SK-N-SH (cell line): ENCODE data around the gene DUSP2. TPM values are rescaled to one million over a fixed set of nuclear protein-coding genes. Genes with fewer than 3 reads are reported as not detected.

ENCODE experiments used
- CTCF ChIA-PET: fragments of 300-600, 350-600 bp; formaldehyde crosslinking; extraction: SDS; loops from one replicate; lab custom pipeline; 2021; lab: Yijun Ruan, JAX
- POLR2A ChIA-PET: fragments of 350-600 bp; sonication (Branson Sonifier 250); formaldehyde crosslinking; extraction: SDS; loops from one replicate; lab custom pipeline; 2020; ENCODE audit warnings: antibody characterized with exemption, inconsistent platforms; lab: Yijun Ruan, JAX
- DNase-seq: peaks from one replicate; pipeline ENCODE4 v3.0.0; 2012
- H2AFZ ChIP-seq: fragments of 200-600 bp; sonication (generic); 2 replicates; pipeline ENCODE4 v1.8.1; 2016; ENCODE audit warnings: antibody characterized with exemption, mild to moderate bottlenecking, low read depth
- H3F3A ChIP-seq: fragments of 200-600 bp; sonication (generic); replicated peaks from 2 replicates; pipeline ENCODE3; 2016; ENCODE audit warnings: antibody characterized with exemption, mild to moderate bottlenecking; ENCODE audit not compliant: insufficient read depth
- H3K27ac ChIP-seq, 2 experiments: fragments of 200-500 bp in 1 of 2; fragments of 200-600 bp in 1 of 2; sonication (Bioruptor generic) in 1 of 2; sonication (generic), shearing (Covaris generic) in 1 of 2; 2 replicates each; pipeline versions ENCODE4 v1.5.1 to v1.6.1; 2014 to 2016; ENCODE audit warnings: low read depth in 2 of 2, inconsistent platforms in 1 of 2, low read length in 1 of 2, mild to moderate bottlenecking in 1 of 2, mixed read lengths in 1 of 2
- H3K27me3 ChIP-seq: fragments of 200-600 bp; sonication (generic), shearing (Covaris generic); 2 replicates; pipeline ENCODE4 v1.6.1; 2016; ENCODE audit warnings: mixed run types; ENCODE audit not compliant: insufficient read depth
- H3K36me3 ChIP-seq, 2 experiments: fragments of 200-500 bp in 1 of 2; fragments of 200-600 bp in 1 of 2; sonication (Bioruptor generic) in 1 of 2; sonication (generic) in 1 of 2; replicated peaks in 1 of 2; 2 replicates each; pipeline versions ENCODE3 to v1.5.1; 2014 to 2016; ENCODE audit warnings: low read length in 1 of 2, mild to moderate bottlenecking in 1 of 2; ENCODE audit not compliant: insufficient read depth in 2 of 2, control insufficient read depth in 1 of 2
- H3K4me1 ChIP-seq, 2 experiments: fragments of 200-500 bp in 1 of 2; fragments of 200-600 bp in 1 of 2; sonication (Bioruptor generic) in 1 of 2; sonication (generic), shearing (Covaris generic) in 1 of 2; 2 replicates each; pipeline versions ENCODE4 v1.5.1 to v1.6.1; 2014 to 2016; ENCODE audit warnings: low read depth in 1 of 2, low read length in 1 of 2, mixed run types in 1 of 2; ENCODE audit not compliant: insufficient read depth in 2 of 2, control insufficient read depth in 1 of 2
- H3K4me2 ChIP-seq: fragments of 200-600 bp; sonication (generic), shearing (Covaris generic); 2 replicates; pipeline ENCODE4 v1.6.1; 2017; ENCODE audit warnings: mixed run types
- H3K4me3 ChIP-seq, 2 experiments: fragments of 200-500 bp in 1 of 2; fragments of 200-600 bp in 1 of 2; sonication (Bioruptor generic) in 1 of 2; sonication (generic), shearing (Covaris generic) in 1 of 2; 2 replicates each; pipeline versions ENCODE4 v1.5.1 to v1.8.1; 2014 to 2016; ENCODE audit warnings: low read depth in 2 of 2, inconsistent platforms in 1 of 2, low read length in 1 of 2, mild to moderate bottlenecking in 1 of 2, mixed read lengths in 1 of 2, moderate library complexity in 1 of 2
- H3K79me2 ChIP-seq: fragments of 200-600 bp; sonication (generic); 2 replicates; pipeline ENCODE4 v1.8.1; 2017; ENCODE audit warnings: mild to moderate bottlenecking; ENCODE audit not compliant: insufficient read depth
- H3K9ac ChIP-seq: fragments of 200-600 bp; sonication (generic); 2 replicates; pipeline ENCODE4 v1.6.1; 2017; ENCODE audit warnings: mixed run types
- H3K9me2 ChIP-seq: fragments of 200-600 bp; sonication (generic); 2 replicates; pipeline ENCODE4 v1.6.1; 2017; ENCODE audit warnings: mixed run types
- H3K9me3 ChIP-seq: fragments of 200-600 bp; sonication (generic); 2 replicates; pipeline ENCODE4 v1.6.1; 2017; ENCODE audit warnings: mixed run types, mild to moderate bottlenecking, moderate library complexity
- H4K20me1 ChIP-seq: fragments of 200-600 bp; sonication (generic); 2 replicates; pipeline ENCODE4 v1.6.1; 2017; ENCODE audit warnings: mild to moderate bottlenecking, mixed run types; ENCODE audit not compliant: insufficient read depth
- ELF1 ChIP-seq: IDR thresholded peaks from 2 replicates; pipeline ENCODE4 v1.4.0; 2012
- EP300 ChIP-seq, 2 experiments: IDR thresholded peaks; 2 replicates each; pipeline versions ENCODE4 v1.4.0 to v1.6.1; 2012; ENCODE audit warnings: borderline replicate concordance in 1 of 2, low read depth in 1 of 2, low read length in 1 of 2
- EZH2phosphoT487 ChIP-seq: fragments of 200-600 bp; sonication (generic); IDR thresholded peaks from 2 replicates; pipeline ENCODE4 v1.6.1; 2017; ENCODE audit warnings: low read depth, mixed run types, mild to moderate bottlenecking, antibody characterized with exemption, moderate library complexity, borderline replicate concordance
- FOSL2 ChIP-seq: IDR thresholded peaks from 2 replicates; pipeline ENCODE4 v1.4.0; 2012; ENCODE audit warnings: low read depth, mild to moderate bottlenecking, moderate library complexity, borderline replicate concordance
- GABPA ChIP-seq: IDR thresholded peaks from 2 replicates; pipeline ENCODE4 v1.4.0; 2012; ENCODE audit warnings: low read depth, mild to moderate bottlenecking
- JUND ChIP-seq: IDR thresholded peaks from 2 replicates; pipeline ENCODE4 v1.4.0; 2012
- MXI1 ChIP-seq: IDR thresholded peaks from 2 replicates; pipeline ENCODE4 v1.6.1; 2012; ENCODE audit warnings: mild to moderate bottlenecking, low read depth, low read length, improper control_type of control experiment
- NRF1 ChIP-seq: IDR thresholded peaks from 2 replicates; pipeline ENCODE4 v1.6.1; 2012; ENCODE audit warnings: low read depth, mild to moderate bottlenecking, low read length
- POLR2AphosphoS5 ChIP-seq: IDR thresholded peaks from 2 replicates; pipeline ENCODE4 v1.6.1; 2012; ENCODE audit warnings: low read depth, low read length
- RAD21 ChIP-seq: IDR thresholded peaks from 2 replicates; pipeline ENCODE4 v1.6.1; 2012; ENCODE audit warnings: mild to moderate bottlenecking, low read length
- RXRA ChIP-seq: IDR thresholded peaks from 2 replicates; pipeline ENCODE4 v1.4.0; 2012; ENCODE audit warnings: low read depth, mild to moderate bottlenecking, borderline replicate concordance
- TAF1 ChIP-seq: IDR thresholded peaks from 2 replicates; pipeline ENCODE4 v1.6.1; 2012; ENCODE audit warnings: low read depth, mild to moderate bottlenecking, low read length, moderate library complexity, borderline replicate concordance
- TCF12 ChIP-seq: IDR thresholded peaks from 2 replicates; pipeline ENCODE4 v1.4.0; 2012
- TEAD4 ChIP-seq: IDR thresholded peaks from 2 replicates; pipeline ENCODE4 v1.4.0; 2012; ENCODE audit warnings: mild to moderate bottlenecking, borderline replicate concordance; ENCODE audit not compliant: insufficient read depth
- USF1 ChIP-seq: IDR thresholded peaks from 2 replicates; pipeline ENCODE4 v1.4.0; 2012; ENCODE audit warnings: low read depth, borderline replicate concordance
- YY1 ChIP-seq: IDR thresholded peaks from 2 replicates; pipeline ENCODE4 v1.4.0; 2012; ENCODE audit warnings: low read depth, mild to moderate bottlenecking
- WGBS: methylation state at CpG from one replicate; pipeline ENCODE4 v1.1.6; 2017; ENCODE audit warnings: low lambda C conversion rate; 5-methylcytosine and 5-hydroxymethylcytosine counted together
- polyA plus RNA-seq, 3 experiments: library from polyadenylated mRNA; depleted of rRNA; stranded (reverse); fragments of >200 nt; gene quantifications; 2 replicates each; pipeline ENCODE4 v1.2.3, GENCODE V29; 2012
- TF ChIP-seq, protein P1 (sequence below): IDR thresholded peaks from 2 replicates; pipeline ENCODE4; 2012
- TF ChIP-seq, protein P2 (sequence below): IDR thresholded peaks from 2 replicates; pipeline ENCODE4 v1.4.0; 2012; ENCODE audit warnings: low read depth, borderline replicate concordance

DUSP2 gene
- polyA plus RNA-seq, 1 of the 3 experiments (the other 2 are of a cell fraction): 0.79 TPM

- WGBS: 93% methylated on average over 10 of the region's 13 CpGs
- Histone ChIP-seq H3F3A (no peaks in the 10 kb centered on the region), H3K27me3 (no peaks in the 10 kb centered on the region), H3K4me2 (no peak overlapping the region), H3K4me1 (peaks cover 4 to 39% of the 10 kb centered on the region in 2 experiments; a peak in 3 of 4 replicates), H3K79me2 (peaks cover 7% of the 10 kb centered on the region; the same call in 1 of the 2 replicates), H3K9ac (no peak overlapping the region), H2AFZ (no peak overlapping the region), H3K36me3 (no peaks in the 10 kb centered on the region), H3K9me2 (no peaks in the 10 kb centered on the region), H3K27ac (no peak overlapping the region), H4K20me1 (no peaks in the 10 kb centered on the region), H3K9me3 (no peaks in the 10 kb centered on the region), H3K4me3 (no peak overlapping the region)
- CTCF ChIA-PET: interaction anchor here (0.6 to 5.6 kb wide), 5 partner anchors 10 to 64 kb away, joined by 3 to 49 read pairs (median 18); partner anchors contain the start of gene ADRA2B
- no peak for DNase-seq
- no peak for TF ChIP-seq MXI1
- TF ChIP-seq TEAD4: no peak
- no peak for TF ChIP-seq TAF1
- no peak for TF ChIP-seq POLR2AphosphoS5
- TF ChIP-seq, protein P1, sequence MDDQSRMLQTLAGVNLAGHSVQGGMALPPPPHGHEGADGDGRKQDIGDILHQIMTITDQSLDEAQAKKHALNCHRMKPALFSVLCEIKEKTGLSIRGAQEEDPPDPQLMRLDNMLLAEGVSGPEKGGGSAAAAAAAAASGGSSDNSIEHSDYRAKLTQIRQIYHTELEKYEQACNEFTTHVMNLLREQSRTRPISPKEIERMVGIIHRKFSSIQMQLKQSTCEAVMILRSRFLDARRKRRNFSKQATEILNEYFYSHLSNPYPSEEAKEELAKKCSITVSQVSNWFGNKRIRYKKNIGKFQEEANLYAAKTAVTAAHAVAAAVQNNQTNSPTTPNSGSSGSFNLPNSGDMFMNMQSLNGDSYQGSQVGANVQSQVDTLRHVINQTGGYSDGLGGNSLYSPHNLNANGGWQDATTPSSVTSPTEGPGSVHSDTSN: no peak
- TF ChIP-seq YY1: no peak
- TF ChIP-seq ELF1: no peak
- TF ChIP-seq RAD21: no peak
- no peak for TF ChIP-seq RXRA
- TF ChIP-seq JUND: no peak
- no peak for TF ChIP-seq EZH2phosphoT487
- TF ChIP-seq TCF12: no peak
- TF ChIP-seq NRF1: no peak
- no peak for TF ChIP-seq GABPA
- TF ChIP-seq USF1: no peak
- POLR2A ChIA-PET: no interaction called here
Observed at GRCh38 chr2:96140941-96141623, 4.2 kb downstream of the DUSP2 start.

- TF ChIP-seq, protein P2, sequence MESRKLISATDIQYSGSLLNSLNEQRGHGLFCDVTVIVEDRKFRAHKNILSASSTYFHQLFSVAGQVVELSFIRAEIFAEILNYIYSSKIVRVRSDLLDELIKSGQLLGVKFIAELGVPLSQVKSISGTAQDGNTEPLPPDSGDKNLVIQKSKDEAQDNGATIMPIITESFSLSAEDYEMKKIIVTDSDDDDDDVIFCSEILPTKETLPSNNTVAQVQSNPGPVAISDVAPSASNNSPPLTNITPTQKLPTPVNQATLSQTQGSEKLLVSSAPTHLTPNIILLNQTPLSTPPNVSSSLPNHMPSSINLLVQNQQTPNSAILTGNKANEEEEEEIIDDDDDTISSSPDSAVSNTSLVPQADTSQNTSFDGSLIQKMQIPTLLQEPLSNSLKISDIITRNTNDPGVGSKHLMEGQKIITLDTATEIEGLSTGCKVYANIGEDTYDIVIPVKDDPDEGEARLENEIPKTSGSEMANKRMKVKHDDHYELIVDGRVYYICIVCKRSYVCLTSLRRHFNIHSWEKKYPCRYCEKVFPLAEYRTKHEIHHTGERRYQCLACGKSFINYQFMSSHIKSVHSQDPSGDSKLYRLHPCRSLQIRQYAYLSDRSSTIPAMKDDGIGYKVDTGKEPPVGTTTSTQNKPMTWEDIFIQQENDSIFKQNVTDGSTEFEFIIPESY: no peak
- TF ChIP-seq EZH2phosphoT487: no peak
- TF ChIP-seq FOSL2: no peak
- no peak for TF ChIP-seq EP300 (IDR thresholded peaks at IDR 0.05; ENCODE audit: borderline replicate concordance in 1 of 2, low read depth in 1 of 2, low read length in 1 of 2)
- CTCF ChIA-PET: interaction anchor here (0.6 to 5.6 kb wide), 23 partner anchors 8 to 370 kb away, joined by 3 to 102 read pairs (median 3); partner anchors contain the start of gene ADRA2B
- no peak overlapping the region for H3K9ac ChIP-seq
- H3K4me3 ChIP-seq: no peak overlapping the region
- H3K4me2 ChIP-seq: no peak overlapping the region
- no peak overlapping the region for H3K27ac ChIP-seq
- H4K20me1 ChIP-seq: no peaks in the 10 kb centered on the region
- POLR2A ChIA-PET: no interaction called here
- no peak for DNase-seq
- no peak overlapping the region for H2AFZ ChIP-seq
- no peaks in the 10 kb centered on the region for H3K36me3 ChIP-seq
- no peaks in the 10 kb centered on the region for H3K79me2 ChIP-seq
- peaks cover 5% of the 10 kb centered on the region; the same call in 1 of the 2 replicates for H3K27me3 ChIP-seq
- 83% methylated on average over 6 of the region's 7 CpGs for WGBS
- H3K4me1 ChIP-seq: peaks cover 0 to 31% of the 10 kb centered on the region in 2 experiments; a peak in 1 of 4 replicates
- H3K9me2 ChIP-seq: no peaks in the 10 kb centered on the region
- H3K9me3 ChIP-seq: no peaks in the 10 kb centered on the region
- no peaks in the 10 kb centered on the region for H3F3A ChIP-seq
Observed at GRCh38 chr2:96139181-96139758, 6.0 kb downstream of the DUSP2 start.
